Right kidney (tissue), 1 donor: ENCODE results near the gene ZNF544.
"Not testable (repeated sequence)": the region's sequence is repeated elsewhere in the genome, so short reads cannot be mapped to it uniquely, and the experiment has no call there.

Source experiments
- DNase-seq: peaks from one replicate; pipeline ENCODE4 v3.0.0-alpha.2; 2016

ZNF544 gene

GRCh38 chr19:58305065-58305931 is 76.6 kb downstream of the ZNF544 start, which contains the start of gene ERVK3-1:
Gene ERVK3-1 (plus strand): TSS chr19:58305377. CDS start chr19:58312169, 6,792 bp downstream.
- DNase-seq: peak; percentile 82

GRCh38 chr19:58305932-58306323 is 77.2 kb downstream of the ZNF544 start:
- DNase-seq: no peak

GRCh38 chr19:58307736-58308135 is 79.0 kb downstream of the ZNF544 start:
- no peak for DNase-seq

- not testable (repeated sequence) for DNase-seq
These were observed 82.0 kb downstream of the ZNF544 start for GRCh38 chr19:58310685-58311084.

GRCh38 chr19:58311345-58311865 is 82.7 kb downstream of the ZNF544 start:
- DNase-seq: no peak
